T-helper 1 cell treated with Interleukin-12 subunit alpha and Interleukin-12 subunit beta and Interleukin-4 antibody, amounts not matched to agents 30 μg/mL and 1 μg/mL, for 36 hours (primary cell): ENCODE data around the gene OPA1.

ENCODE experiments used
- H3K27ac Mint-ChIP-seq: one replicate; pipeline ENCODE4 v1.8.0; 2021; ENCODE audit warnings: mild to moderate bottlenecking, mixed read lengths
- H3K27me3 Mint-ChIP-seq: one replicate; pipeline ENCODE4 v1.8.0; 2021; ENCODE audit warnings: low read depth, mixed read lengths
- H3K36me3 Mint-ChIP-seq: one replicate; pipeline ENCODE4 v1.8.0; 2021; ENCODE audit warnings: low read depth, mixed read lengths
- H3K4me1 Mint-ChIP-seq: one replicate; pipeline ENCODE4 v1.8.0; 2021; ENCODE audit warnings: low read depth, mixed read lengths
- H3K4me3 Mint-ChIP-seq: one replicate; pipeline ENCODE4 v1.8.0; 2021; ENCODE audit warnings: mild to moderate bottlenecking, moderate library complexity, mixed read lengths
- H3K9me3 Mint-ChIP-seq: one replicate; pipeline ENCODE4 v1.8.0; 2021; ENCODE audit warnings: mixed read lengths

The OPA1 gene

DNA sequence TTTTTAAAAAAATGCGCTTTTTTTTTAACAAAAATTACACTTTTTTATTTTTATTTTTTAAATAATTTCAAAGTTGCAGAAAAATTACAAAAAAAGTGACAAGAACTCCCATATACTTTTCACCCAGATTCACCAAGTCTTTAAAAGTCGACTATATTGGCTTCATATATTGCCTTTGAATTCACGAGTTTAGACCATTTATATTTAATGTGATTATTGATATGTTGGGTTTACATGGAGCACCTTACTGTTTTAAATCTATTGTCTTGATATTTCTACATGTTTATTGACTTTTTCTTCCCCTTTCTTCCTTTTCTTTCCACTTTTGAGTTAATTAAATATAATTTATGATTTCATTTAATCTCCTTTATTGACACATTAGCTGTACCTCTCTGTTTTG is 127.2 kb downstream of the OPA1 start:
- Mint-ChIP-seq H3K27me3 (peaks cover 17% of the 10 kb centered on the region), H3K27ac (no peak overlapping the region), H3K9me3 (peaks cover 5% of the 10 kb centered on the region), H3K4me3 (no peak overlapping the region), H3K36me3 (no peaks in the 10 kb centered on the region), H3K4me1 (peaks cover 3% of the 10 kb centered on the region)

DNA sequence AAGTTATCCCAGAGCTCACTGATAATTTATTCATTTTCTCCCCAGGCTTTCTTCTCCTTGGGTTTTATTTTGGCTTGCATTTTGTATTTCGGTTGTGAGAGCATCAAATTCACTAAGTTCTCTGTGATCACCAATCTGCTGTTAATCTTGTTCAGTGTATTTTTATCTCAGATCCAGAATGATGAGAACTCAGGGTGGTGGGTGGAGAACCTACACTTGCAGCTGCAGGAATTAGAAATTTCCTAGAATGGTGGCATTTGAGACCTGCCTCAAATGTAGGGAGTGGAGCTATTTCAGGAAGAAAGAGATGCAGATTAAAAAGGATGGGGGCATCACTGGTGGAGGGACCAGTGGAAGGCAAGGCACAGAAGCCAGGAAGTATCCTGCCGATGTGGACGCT is 129.6 kb downstream of the OPA1 start:
- peaks cover 21% of the 10 kb centered on the region for H3K27me3 Mint-ChIP-seq
- no peak overlapping the region for H3K4me3 Mint-ChIP-seq
- no peaks in the 10 kb centered on the region for H3K4me1 Mint-ChIP-seq
- H3K27ac Mint-ChIP-seq, result no peak overlapping the region
- H3K9me3 Mint-ChIP-seq, result no peaks in the 10 kb centered on the region
- H3K36me3 Mint-ChIP-seq, result no peaks in the 10 kb centered on the region

DNA sequence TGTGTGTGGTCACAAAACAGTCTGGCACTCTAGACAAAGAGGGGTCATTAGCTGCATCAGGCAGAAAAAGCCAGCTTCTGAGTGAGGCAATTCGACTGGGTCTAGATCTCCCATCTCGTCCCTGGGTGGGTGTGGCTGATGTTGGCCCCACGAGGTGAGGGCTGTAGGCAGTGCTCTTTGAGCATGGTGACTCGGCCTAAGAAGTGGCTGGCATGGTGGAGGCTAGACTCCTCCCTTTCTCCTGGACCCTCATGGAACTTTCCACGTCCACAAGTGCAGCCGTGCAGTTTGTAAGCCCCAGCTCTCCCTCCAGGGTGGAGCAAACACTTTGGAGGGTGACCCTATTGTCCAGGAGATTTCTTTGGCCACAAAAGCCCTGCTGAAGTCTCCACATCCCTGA is 134.1 kb downstream of the OPA1 start:
- H3K4me3 Mint-ChIP-seq, result no peak overlapping the region
- no peaks in the 10 kb centered on the region for H3K36me3 Mint-ChIP-seq
- no peaks in the 10 kb centered on the region for H3K9me3 Mint-ChIP-seq
- peaks cover 16% of the 10 kb centered on the region for H3K27me3 Mint-ChIP-seq
- no peaks in the 10 kb centered on the region for H3K4me1 Mint-ChIP-seq
- H3K27ac Mint-ChIP-seq, result no peak overlapping the region

DNA sequence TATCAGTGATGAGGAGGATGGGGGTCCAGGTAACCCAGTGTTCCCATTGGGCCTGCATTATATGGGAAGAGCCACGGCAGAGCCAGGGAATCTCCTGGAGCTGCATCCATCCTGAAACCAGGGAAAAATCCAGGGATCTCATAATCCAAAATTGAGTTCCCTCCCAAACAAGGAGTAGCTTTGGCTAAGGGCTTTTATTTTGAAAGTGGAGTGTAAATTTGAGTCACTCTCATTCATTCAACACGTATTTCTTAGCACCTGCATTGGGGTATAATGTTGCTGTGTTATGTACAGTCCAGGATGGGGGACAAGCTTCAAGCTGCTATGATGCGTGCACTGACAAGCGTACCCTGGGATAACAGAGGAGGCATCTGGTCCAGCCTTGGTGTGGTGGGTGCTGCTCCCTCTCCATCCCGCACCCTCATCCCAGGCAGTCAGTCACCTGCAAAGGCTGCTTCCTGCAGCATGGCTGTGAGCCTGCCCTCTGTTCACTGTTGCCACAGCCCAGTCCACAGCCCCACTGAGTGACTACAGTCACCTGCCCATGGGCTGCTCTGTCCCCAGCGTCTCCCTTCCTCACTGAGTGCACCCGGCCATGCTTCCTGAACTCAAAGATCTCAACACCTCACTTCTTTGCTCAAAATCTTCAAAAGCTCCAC is 135.6 kb downstream of the OPA1 start:
- Mint-ChIP-seq H3K36me3 (no peaks in the 10 kb centered on the region), H3K4me1 (no peaks in the 10 kb centered on the region), H3K9me3 (no peaks in the 10 kb centered on the region), H3K27me3 (peaks cover 16% of the 10 kb centered on the region), H3K4me3 (no peak overlapping the region), H3K27ac (no peak overlapping the region)

DNA sequence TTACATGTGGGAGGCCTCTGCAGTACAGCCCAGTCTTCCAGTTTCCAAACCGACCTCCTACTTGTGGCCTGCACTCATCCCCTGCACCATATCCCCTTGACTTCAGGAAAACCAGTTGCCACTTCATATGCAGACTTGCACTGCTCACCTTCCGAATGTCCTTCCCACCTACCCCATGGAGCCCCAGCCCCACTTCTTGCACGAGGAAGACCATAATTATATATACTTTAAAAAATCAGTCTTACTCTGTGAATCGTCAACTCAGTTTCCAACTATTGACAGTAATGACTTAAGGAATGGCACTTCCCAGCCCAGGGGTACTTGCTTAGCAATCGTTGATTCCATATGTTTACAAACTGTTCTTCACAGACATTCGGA is 136.1 kb downstream of the OPA1 start:
- H3K27ac Mint-ChIP-seq, result no peak overlapping the region
- H3K36me3 Mint-ChIP-seq, result no peaks in the 10 kb centered on the region
- no peaks in the 10 kb centered on the region for H3K9me3 Mint-ChIP-seq
- no peak overlapping the region for H3K4me3 Mint-ChIP-seq
- H3K27me3 Mint-ChIP-seq, result peaks cover 18% of the 10 kb centered on the region
- no peaks in the 10 kb centered on the region for H3K4me1 Mint-ChIP-seq

DNA sequence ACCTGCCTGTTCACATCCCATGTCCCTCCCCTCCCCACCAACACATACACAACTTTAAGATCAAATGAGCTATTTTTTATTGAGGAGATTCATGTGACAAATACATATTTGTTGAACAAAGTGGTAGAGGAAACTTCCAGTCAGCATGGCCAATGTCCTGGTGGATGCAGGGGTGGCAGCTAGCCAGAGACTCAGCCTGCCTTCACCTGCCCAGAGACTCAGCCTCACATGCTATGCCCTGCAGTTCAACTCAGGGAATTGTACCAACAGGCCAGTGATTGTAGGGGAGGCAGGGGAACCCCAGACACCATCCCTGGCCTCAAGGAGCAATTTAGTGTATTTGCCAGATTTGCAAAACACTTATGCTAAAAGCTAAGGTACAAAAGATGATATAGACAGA is 136.6 kb downstream of the OPA1 start:
- no peaks in the 10 kb centered on the region for H3K36me3 Mint-ChIP-seq
- H3K27ac Mint-ChIP-seq, result no peak overlapping the region
- H3K4me1 Mint-ChIP-seq, result no peaks in the 10 kb centered on the region
- peaks cover 18% of the 10 kb centered on the region for H3K27me3 Mint-ChIP-seq
- H3K4me3 Mint-ChIP-seq, result no peak overlapping the region
- H3K9me3 Mint-ChIP-seq, result no peaks in the 10 kb centered on the region

DNA sequence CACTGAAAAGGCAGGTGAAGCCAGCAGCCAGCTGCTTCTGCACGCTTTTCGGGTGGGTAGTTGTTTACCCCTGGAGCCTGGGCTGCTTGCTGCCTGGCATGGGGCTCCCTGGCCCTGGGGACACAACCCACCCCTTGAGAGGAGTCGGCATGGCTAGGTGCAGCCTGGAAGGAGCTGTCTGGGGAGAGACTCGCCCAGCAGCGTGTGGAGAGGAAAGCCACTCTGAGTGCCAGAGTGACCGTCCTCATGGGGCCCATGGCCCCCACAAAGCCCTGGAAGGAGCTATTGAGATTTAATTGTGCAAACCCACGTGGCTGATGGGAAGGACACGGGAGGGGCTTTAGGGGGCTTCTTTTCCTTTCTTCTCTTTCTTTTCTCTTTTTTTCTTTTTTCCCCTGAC is 137.5 kb downstream of the OPA1 start:
- Mint-ChIP-seq H3K4me3 (no peak overlapping the region), H3K36me3 (no peaks in the 10 kb centered on the region), H3K27me3 (peaks cover 13% of the 10 kb centered on the region), H3K9me3 (no peaks in the 10 kb centered on the region), H3K27ac (no peak overlapping the region), H3K4me1 (no peaks in the 10 kb centered on the region)

DNA sequence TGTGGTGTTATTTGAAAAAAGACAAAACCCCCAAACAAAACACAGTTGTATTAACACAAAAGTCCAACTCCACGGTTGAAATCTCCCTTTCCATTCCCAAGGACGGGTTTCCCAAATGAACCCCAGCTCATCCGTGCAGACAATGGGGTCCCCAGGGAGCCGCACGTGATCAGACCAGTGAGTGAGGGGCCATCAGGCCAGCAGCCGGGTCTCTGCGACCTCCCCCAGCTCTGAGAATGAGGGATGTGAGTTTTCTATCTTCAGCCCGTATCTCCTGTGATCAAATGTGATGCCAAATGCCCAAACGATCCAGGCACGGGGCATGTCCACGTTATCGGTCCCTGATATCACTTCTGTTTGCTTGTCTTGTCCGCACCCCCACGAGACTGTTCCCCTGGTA is 138.0 kb downstream of the OPA1 start:
- Mint-ChIP-seq H3K27me3 (peaks cover 11% of the 10 kb centered on the region), H3K4me3 (no peak overlapping the region), H3K27ac (no peak overlapping the region), H3K9me3 (no peaks in the 10 kb centered on the region), H3K36me3 (no peaks in the 10 kb centered on the region), H3K4me1 (no peaks in the 10 kb centered on the region)

DNA sequence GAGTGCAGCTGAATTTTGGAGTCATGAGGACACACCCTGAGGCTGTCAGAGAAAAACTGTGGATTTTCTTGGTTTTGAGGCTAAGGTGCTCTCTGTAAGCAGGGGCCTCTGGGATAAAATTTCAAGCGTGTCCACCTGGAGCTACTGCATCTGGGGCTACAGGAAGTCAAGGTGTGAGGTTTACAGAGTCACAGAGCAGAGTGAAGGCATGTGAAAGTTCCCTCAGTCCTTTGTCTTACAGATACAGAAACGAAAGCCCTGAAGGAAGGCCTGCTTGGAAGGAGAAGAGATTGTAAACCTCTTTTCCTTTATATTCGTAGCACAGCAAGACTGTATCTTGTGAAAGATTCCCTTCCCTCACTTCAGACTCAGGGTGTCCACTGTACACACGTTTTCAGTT is 138.6 kb downstream of the OPA1 start:
- H3K4me3 Mint-ChIP-seq, result no peak overlapping the region
- H3K4me1 Mint-ChIP-seq, result no peaks in the 10 kb centered on the region
- H3K9me3 Mint-ChIP-seq, result no peaks in the 10 kb centered on the region

DNA sequence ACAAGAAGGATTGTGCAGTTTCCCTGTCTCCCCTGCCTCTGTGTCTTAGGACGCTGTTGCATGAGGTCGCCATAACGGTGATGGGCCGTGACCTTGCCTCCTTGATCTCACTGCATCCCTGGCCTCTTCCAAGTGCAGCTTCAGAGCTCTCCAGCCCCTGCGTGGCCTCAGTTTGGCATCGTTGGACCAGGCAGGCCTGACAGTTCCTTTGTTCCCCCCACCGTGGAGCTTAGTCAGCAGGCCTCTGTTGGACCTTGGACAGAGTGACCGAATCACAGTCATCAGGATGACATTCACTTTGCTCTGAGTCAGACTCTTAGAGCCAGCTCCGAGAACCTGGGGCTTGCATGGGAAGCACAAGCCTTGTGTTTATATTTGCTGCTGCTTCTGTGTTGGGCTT is 139.4 kb downstream of the OPA1 start:
- no peaks in the 10 kb centered on the region for H3K9me3 Mint-ChIP-seq
- no peaks in the 10 kb centered on the region for H3K4me1 Mint-ChIP-seq
- H3K27ac Mint-ChIP-seq, result no peak overlapping the region
- H3K27me3 Mint-ChIP-seq, result peaks cover 11% of the 10 kb centered on the region
- H3K4me3 Mint-ChIP-seq, result no peak overlapping the region
- no peaks in the 10 kb centered on the region for H3K36me3 Mint-ChIP-seq

More for the DNA sequence above, 138.6 kb downstream of the OPA1 start:
- Mint-ChIP-seq H3K36me3 (no peaks in the 10 kb centered on the region), H3K27ac (no peak overlapping the region), H3K27me3 (peaks cover 11% of the 10 kb centered on the region)

DNA sequence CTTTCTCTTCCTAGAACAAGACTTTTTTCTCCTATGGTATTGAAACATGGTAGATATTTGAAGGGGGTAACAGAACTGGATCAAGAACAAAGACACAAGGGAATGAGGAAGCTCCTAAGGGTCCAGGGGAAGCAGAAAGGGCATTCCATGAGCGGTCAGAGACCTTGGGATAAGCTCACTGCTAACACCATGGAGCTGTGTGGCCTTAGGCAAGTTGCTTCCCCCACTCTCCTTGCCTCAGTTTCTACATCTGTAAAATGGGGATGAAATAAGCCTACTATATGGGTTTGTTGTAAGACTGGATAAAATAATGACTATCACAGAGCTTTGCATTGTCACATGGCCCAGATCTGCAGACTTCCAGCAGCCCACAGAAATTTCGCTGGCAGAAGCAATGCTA is 139.8 kb downstream of the OPA1 start:
- Mint-ChIP-seq H3K4me3 (no peak overlapping the region), H3K4me1 (no peaks in the 10 kb centered on the region), H3K27ac (no peak overlapping the region), H3K27me3 (peaks cover 11% of the 10 kb centered on the region), H3K36me3 (no peaks in the 10 kb centered on the region), H3K9me3 (no peaks in the 10 kb centered on the region)

DNA sequence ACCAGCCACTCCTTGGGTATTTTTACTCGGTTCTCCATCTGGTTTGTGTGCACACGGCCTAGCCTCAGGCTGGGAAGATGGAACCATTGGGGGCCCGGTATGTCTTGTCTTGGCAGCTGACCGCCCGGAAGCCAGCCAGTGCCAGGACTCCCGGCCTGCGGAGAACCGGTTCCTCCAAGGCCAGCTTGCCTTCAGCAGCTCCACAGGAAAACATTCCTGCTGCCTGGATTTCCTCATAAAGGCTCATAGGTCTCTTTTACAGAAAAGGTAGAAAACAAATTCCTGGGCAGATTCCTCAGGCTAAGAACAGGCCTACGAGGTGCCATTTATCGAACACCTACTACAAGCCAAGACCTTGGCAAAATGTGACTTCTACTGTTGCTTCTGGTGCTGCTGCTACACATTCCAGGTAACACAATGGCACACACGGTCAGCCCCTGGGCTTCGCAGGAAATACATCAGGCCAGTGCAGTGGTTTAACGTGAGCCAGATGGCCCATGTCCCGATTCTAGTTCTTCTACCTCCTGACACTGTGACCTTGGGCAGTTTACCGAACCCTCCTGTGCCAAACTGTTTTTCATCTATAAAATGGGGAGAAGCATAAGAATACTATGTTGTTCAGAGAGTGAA is 141.8 kb downstream of the OPA1 start:
- Mint-ChIP-seq H3K9me3 (no peaks in the 10 kb centered on the region), H3K4me3 (no peak overlapping the region), H3K36me3 (no peaks in the 10 kb centered on the region), H3K27ac (no peak overlapping the region), H3K4me1 (no peaks in the 10 kb centered on the region), H3K27me3 (peaks cover 14% of the 10 kb centered on the region)

DNA sequence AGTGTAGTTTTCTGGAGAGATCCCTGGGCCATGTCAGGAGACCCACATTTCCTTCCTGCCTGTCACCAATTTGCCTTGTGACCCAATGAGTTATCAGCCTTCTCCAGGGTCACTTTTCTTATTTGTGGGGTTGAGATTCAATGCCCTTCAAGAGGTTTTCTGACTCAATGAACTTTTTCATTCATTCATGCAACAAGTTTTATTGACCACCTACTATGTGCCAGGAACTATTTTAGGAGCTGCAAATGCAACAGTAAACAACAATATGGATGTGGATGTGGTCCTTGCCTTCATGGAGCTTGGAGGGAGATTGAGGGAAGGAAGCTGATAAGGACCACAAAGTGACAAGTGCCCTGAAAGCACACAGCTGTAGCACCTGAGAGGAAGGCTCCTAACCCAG is 142.8 kb downstream of the OPA1 start:
- H3K9me3 Mint-ChIP-seq, result no peaks in the 10 kb centered on the region
- H3K4me3 Mint-ChIP-seq, result no peak overlapping the region
- no peaks in the 10 kb centered on the region for H3K36me3 Mint-ChIP-seq
- no peak overlapping the region for H3K27ac Mint-ChIP-seq
- no peaks in the 10 kb centered on the region for H3K4me1 Mint-ChIP-seq
- H3K27me3 Mint-ChIP-seq, result peaks cover 16% of the 10 kb centered on the region

DNA sequence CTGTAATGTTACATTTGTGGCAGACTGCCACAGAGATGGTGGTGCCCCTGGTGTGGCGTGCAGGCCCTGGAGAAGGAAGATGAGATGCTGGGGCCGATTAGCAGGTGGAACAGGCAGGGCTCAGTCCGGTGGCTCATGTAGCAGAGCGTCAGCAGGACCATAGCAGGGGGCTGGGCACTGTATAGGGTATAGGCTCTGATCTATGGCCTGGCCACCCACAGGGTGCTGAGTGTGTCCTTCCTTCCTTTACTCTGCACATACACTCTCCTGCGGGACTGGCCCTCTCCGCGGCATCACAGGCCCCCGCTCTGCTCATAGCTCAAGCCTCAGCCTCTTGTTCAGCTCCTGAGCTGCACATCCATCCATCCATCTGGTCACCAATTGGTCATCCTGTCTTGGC is 143.6 kb downstream of the OPA1 start:
- peaks cover 16% of the 10 kb centered on the region for H3K27me3 Mint-ChIP-seq
- H3K4me3 Mint-ChIP-seq, result no peak overlapping the region
- no peaks in the 10 kb centered on the region for H3K9me3 Mint-ChIP-seq
- H3K36me3 Mint-ChIP-seq, result no peaks in the 10 kb centered on the region
- H3K27ac Mint-ChIP-seq, result no peak overlapping the region
- H3K4me1 Mint-ChIP-seq, result no peaks in the 10 kb centered on the region

DNA sequence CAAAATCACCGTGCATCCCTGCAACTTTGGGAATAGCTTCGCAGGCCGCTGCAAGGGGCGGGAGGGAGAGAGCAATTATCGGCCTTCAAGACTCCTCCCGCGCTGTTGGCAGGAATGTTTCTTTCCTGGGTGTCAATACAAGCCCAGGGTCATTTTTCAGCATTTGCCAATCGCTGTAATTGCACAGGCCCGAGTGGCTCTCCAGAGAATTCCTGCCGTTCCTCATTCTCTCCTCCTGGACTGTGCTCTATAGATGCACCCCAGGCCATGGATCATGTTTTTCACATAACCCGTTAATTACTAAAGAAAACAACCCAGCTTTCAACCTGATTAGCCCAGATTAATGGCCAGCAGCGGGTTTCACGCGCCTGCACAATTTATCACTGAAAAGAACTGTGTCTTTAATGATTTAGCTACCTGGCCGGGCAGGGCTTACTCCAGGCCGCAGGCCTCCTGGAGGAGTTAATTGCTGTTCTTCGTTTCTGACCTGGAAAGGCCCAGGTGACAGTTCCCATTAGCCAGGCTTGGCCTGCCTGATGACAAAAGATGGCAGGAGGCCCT is 144.3 kb downstream of the OPA1 start:
- no peaks in the 10 kb centered on the region for H3K4me1 Mint-ChIP-seq
- peaks cover 16% of the 10 kb centered on the region for H3K27me3 Mint-ChIP-seq

More for the DNA sequence above, 144.3 kb downstream of the OPA1 start:
- H3K9me3 Mint-ChIP-seq, result no peaks in the 10 kb centered on the region
- H3K4me3 Mint-ChIP-seq, result no peak overlapping the region
- no peak overlapping the region for H3K27ac Mint-ChIP-seq
- no peaks in the 10 kb centered on the region for H3K36me3 Mint-ChIP-seq
